Testis (tissue), 2 donors: ENCODE results near the gene NINL.

Source experiments
- POLR2A ChIP-seq: fragments of 450-650 bp; IDR thresholded peaks from one replicate; pipeline ENCODE4 v1.6.1; 2017; ENCODE audit warnings: antibody characterized with exemption, mild to moderate bottlenecking, moderate library complexity
- TF ChIP-seq, protein P1 (sequence below), 3 experiments: fragments of 450-650 bp in 2 of 3; fragments of 200-600 bp in 1 of 3; sonication (generic) in 1 of 3; IDR thresholded peaks; one replicate each; pipeline ENCODE4 v1.5.1; 2016 to 2019; ENCODE audit warnings: antibody characterized with exemption in 3 of 3, mild to moderate bottlenecking in 2 of 3, moderate library complexity in 1 of 3

DNA sequence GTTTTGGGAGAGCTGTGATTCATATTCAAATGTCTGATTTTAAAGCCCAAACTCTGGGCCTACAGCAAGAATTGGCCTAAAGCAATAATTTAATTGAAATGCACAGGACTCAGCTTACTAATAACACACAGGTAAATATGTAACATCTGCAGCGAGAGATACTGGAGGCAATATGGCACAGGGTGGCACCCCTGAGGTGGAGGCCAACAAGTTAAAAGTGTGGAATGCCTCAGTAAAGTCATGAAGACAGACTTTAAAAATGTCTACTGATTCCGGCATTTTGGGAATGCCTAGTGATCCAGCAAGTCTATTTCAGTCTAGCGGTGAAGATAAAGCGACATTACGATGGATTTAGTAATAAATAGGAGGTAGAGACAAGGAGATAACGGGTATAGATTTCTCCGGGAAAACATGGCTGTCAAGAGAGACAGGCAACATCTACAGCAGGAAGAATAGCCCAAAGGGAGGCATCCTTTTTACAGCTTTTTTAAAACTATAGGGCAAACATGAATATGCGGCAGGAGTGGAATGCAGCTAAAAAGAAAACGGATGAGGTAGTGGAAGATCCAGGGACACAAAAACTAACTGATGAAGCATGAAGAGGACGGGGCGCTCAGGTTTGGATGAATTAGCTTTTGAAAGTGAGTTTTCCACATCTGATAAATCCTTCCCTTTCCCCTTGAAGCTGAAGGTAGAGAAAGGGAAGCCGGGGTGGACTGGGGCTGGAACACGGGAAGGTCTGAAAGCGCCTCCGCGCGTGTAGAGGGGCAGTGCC, 37.3 kb upstream of the NINL start:
- TF ChIP-seq, protein P1, sequence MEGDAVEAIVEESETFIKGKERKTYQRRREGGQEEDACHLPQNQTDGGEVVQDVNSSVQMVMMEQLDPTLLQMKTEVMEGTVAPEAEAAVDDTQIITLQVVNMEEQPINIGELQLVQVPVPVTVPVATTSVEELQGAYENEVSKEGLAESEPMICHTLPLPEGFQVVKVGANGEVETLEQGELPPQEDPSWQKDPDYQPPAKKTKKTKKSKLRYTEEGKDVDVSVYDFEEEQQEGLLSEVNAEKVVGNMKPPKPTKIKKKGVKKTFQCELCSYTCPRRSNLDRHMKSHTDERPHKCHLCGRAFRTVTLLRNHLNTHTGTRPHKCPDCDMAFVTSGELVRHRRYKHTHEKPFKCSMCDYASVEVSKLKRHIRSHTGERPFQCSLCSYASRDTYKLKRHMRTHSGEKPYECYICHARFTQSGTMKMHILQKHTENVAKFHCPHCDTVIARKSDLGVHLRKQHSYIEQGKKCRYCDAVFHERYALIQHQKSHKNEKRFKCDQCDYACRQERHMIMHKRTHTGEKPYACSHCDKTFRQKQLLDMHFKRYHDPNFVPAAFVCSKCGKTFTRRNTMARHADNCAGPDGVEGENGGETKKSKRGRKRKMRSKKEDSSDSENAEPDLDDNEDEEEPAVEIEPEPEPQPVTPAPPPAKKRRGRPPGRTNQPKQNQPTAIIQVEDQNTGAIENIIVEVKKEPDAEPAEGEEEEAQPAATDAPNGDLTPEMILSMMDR (IDR thresholded peaks at IDR 0.05): no peak
- no peak for TF ChIP-seq POLR2A
